ENCODE measurements around the gene STN1.

DNA sequence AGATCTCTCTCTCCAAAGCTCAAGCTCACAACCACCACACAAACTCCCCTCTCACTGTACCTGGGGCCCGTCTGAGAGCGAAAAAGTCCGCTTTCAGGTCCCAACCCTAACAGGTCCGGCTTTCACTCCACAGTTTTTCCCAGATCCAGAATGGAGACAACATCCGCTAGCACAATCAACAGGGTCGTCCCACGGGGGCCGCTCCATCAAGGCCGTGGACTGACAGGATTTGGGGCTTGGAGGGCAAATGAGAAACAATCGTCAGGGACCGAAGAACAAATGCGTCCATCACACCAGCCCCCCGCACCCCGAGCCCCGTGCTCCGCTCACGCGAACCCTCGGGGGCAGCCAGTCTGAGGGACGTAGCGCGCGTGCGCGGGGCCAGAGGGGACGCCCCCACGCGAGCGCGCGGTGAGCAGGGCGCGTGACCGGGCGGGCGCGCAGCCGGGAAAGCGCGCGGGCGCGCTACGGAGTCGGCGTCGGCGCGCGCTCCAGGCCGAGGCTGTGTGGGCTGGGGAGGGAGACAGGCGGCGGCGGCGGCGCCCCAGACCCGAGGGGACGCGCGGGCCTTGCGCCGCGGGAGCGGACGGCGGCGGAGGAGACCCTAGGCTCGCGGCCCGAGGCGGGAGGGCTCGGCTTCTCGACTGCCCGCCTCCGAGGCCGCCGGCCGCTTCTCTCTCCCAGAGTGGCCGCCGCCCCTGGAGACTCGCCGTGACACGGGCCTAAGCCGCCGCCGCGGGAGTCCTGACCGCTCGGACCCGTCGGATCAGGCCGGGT, 48.9 kb upstream of the STN1 start, which contains the start of gene SLK:
- peak; percentile 94 for TF ChIP-seq POLR2A (IDR thresholded peaks at IDR 0.05; ENCODE audit: low read length)
- no peak for TF ChIP-seq GATA1 (IDR thresholded peaks at IDR 0.05; ENCODE audit: low read depth, low read length)

Data from erythroblast (primary cell).